ENCODE measurements around the gene PPP1R37. TPM values are rescaled to one million over a fixed set of nuclear protein-coding genes. Genes with fewer than 3 reads are reported as not detected.

The PPP1R37 gene
- total and polyA plus RNA-seq, 2 donors (not counting 3 experiments of a cell fraction or from before 2014, with no cell fraction given), result 16.2 to 27.1 TPM

GRCh38 chr19:45158503-45159209 is 65.7 kb downstream of the PPP1R37 start:
- no peaks in the 10 kb centered on the region for H3K27me3 ChIP-seq (ENCODE audit: control insufficient read depth in 2 of 2, insufficient read depth in 2 of 2, low read length in 2 of 2)

More at GRCh38 chr19:45158503-45159209, 65.7 kb downstream of the PPP1R37 start:
- no peak for FAIRE-seq
- dilution Hi-C loops (cut with MboI; ENCODE audit: extremely low pct_ligation_motif_present, low sequenced_read_pairs), result no loop called here
- Histone ChIP-seq H3K9me3 (replicated peaks; ENCODE audit: control insufficient read depth, insufficient read depth, low read length) (no peaks in the 10 kb centered on the region), H3K27ac (ENCODE audit: insufficient read depth, low read depth, low read length) (no peak overlapping the region), H3K79me2 (ENCODE audit: control insufficient read depth, insufficient read depth, low read length) (no peaks in the 10 kb centered on the region), H3K4me1 (ENCODE audit: control insufficient read depth, extremely low read depth, insufficient read depth, low read length) (peaks cover 11% of the 10 kb centered on the region), H3K4me3 (replicated peaks in 1 of 3; ENCODE audit: insufficient read depth in 1 of 3, low read depth in 1 of 3, low read length in 3 of 3) (no peak overlapping the region), H2AFZ (ENCODE audit: low read depth, low read length) (no peak overlapping the region), H3K4me2 (ENCODE audit: insufficient read depth, low read length) (no peak overlapping the region), H4K20me1 (replicated peaks; ENCODE audit: control insufficient read depth, extremely low read depth, insufficient read depth, low read length) (no peaks in the 10 kb centered on the region), H3K9ac (replicated peaks; ENCODE audit: extremely low read depth, insufficient read depth, low read length) (no peak overlapping the region), H3K36me3 (ENCODE audit: control insufficient read depth in 2 of 2, extremely low read depth in 1 of 2, insufficient read depth in 2 of 2, low read length in 2 of 2) (no peaks in the 10 kb centered on the region), H3K9me1 (replicated peaks; ENCODE audit: control insufficient read depth, extremely low read depth, insufficient read depth, low read length) (no peaks in the 10 kb centered on the region)
- TF ChIP-seq MAX (IDR thresholded peaks at IDR 0.05; ENCODE audit: insufficient read depth, insufficient read length) (no peak), JUN (IDR thresholded peaks at IDR 0.05; ENCODE audit: borderline replicate concordance, insufficient read depth, insufficient read length, low read depth) (no peak), POLR2A (IDR thresholded peaks at IDR 0.05; ENCODE audit: low read depth, low read length) (no peak), GATA2 (IDR thresholded peaks at IDR 0.05; ENCODE audit: insufficient read depth, insufficient read length, low read depth, low read length) (no peak), POLR2AphosphoS5 (IDR thresholded peaks at IDR 0.05; ENCODE audit: insufficient read depth, low read depth, low read length) (no peak), CTCF (IDR thresholded peaks at IDR 0.05; ENCODE audit: extremely low read depth in 1 of 2, insufficient read depth in 1 of 2, low read depth in 1 of 2, low read length in 2 of 2) (no peak), FOS (IDR thresholded peaks at IDR 0.05; ENCODE audit: borderline replicate concordance, insufficient read depth, low read length) (no peak), MYC (IDR thresholded peaks at IDR 0.05; ENCODE audit: low read depth, low read length) (no peak), EZH2 (IDR thresholded peaks at IDR 0.05; ENCODE audit: borderline replicate concordance, low read depth, low read length, severe bottlenecking) (no peak)
- no peak for DNase-seq (ENCODE audit: low read depth, low spot score)
- no TSS peak for BruUV-seq (replicated peaks)
- intact Hi-C loops (cut with micrococcal nuclease), result no loop called here
- ChIA-PET POLR2A (no interaction called here), CTCF (no interaction called here)

All from endothelial cell of umbilical vein (primary cell).